Stimulated activated CD4-positive, alpha-beta T cell treated with anti-CD3 and anti-CD28 coated beads, TNF-alpha, amount 100 ng/mL, for 24 hours (primary cell): ENCODE results near the gene PLEKHB1.

ENCODE experiments used
- DNase-seq, 3 experiments: peaks; one replicate each; pipeline ENCODE4 v3.0.0-alpha.2; 2020; ENCODE audit warnings: low read depth in 3 of 3

PLEKHB1 gene

DNA sequence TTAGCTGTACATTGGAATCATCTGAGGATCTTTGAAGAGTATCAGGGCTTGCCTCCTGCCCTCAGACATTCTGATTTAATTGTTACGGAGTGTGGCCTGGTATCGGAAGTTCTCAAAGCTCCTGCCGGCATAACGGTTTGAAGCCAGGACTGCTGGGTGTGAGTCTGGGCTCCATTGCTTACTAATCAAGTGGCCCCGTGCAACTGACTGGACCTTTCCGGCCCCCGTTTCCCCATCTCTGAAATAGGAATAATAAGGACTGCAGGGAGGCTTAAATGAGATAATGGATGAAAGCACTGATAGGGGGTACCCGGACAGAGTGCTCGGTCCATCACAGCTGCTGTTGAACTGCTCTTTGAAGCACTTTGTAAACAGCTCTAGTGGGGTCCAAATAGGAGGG, 1.7 kb downstream of the PLEKHB1 start:
- no peak for DNase-seq

DNA sequence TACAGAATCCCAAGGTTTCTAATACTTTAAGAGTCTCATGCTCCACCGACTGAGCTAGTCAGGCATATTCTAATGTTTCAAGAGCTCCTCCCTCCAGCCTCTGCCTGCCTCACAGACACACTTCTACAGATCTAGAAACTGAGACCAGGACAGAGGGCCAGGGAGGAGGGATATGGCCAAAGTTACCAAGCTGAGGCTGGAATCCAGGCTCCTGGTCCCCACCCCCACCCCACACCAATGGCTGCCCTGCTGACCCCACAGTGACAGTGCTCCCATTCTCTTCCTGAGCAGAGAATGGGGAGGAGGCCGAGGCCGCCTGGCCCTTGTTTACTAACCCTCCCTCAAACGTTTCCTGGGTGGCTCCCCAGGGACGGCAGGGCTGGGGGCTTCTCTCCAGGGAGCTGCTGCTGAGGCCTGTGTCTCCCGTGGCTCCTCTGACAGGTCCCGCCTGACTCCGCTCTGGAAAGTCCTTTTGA, 2.2 kb downstream of the PLEKHB1 start:
- no peak for DNase-seq

DNA sequence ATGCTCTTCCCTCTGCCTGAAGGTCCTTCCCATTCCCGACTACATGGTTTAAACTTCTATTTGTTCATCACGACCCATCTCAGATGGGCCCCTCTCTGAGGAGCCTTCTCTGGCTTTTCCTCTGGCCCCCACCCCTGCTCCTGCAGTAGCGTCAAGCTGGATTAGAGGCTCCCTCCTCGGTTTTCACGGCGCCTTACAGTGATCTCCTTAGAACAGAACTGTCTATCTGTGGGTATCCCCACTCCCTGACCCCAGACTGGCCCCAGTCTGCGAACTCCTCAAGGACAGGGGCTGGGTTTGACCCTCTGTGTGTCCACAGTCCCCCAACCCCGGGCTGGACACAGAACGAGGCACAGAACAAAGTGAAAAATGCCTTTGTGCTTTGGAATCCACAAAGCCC, 2.8 kb downstream of the PLEKHB1 start:
- DNase-seq = no peak

DNA sequence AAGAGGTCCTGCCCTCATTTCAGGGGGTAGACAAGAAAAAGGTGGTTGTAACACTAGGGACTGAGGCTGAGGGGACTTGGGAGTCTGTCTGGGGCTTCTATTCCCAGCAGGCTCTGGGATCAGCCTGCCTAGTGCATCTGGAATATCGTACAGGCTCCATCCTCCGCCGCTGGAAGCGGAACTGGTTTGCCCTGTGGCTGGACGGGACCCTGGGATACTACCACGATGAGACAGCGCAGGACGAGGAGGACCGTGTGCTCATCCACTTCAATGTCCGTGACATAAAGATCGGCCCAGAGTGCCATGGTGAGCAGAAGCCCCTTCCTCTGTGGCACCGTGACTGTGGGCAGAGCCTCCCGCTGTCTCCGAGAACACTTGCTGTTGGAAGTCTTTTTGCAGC, 4.0 kb downstream of the PLEKHB1 start:
- DNase-seq = no peak

DNA sequence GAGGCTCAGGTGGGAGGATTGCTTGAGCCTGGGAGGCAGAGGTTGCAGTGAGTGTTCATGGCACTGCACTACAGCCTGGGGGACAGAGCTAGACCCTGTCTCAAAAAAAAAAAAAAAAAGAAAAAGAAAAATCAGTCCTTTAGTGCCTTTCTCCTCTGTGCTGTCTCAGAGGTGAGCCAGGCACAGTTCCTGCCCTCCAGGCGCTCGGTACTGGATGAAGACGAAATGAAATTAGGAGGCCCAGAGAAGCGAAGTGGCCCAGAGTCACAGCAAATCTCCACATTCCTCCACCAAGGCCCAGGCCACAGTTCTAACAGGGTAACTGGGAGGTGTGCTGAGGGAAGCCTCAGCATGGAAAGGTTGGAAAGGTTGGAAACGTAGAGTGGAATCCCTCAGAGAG, 4.9 kb downstream of the PLEKHB1 start:
- DNase-seq = no peak

DNA sequence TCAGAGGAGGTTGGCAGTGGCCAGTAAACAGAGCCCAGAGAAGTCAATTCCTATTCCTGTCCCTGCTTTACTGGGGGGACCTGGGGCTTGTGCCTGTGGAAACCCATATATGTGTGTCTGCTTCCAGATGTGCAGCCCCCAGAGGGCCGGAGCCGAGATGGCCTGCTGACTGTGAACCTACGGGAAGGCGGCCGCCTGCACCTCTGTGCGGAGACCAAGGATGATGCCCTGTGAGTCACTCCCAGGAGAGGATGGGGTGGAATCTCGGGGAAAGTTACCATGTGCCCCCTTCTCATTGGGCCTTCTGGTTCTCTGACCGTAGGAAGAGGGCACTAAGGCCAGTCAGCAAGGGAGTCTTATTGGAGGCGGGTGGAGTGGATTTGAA, 5.3 kb downstream of the PLEKHB1 start:
- no peak for DNase-seq

DNA sequence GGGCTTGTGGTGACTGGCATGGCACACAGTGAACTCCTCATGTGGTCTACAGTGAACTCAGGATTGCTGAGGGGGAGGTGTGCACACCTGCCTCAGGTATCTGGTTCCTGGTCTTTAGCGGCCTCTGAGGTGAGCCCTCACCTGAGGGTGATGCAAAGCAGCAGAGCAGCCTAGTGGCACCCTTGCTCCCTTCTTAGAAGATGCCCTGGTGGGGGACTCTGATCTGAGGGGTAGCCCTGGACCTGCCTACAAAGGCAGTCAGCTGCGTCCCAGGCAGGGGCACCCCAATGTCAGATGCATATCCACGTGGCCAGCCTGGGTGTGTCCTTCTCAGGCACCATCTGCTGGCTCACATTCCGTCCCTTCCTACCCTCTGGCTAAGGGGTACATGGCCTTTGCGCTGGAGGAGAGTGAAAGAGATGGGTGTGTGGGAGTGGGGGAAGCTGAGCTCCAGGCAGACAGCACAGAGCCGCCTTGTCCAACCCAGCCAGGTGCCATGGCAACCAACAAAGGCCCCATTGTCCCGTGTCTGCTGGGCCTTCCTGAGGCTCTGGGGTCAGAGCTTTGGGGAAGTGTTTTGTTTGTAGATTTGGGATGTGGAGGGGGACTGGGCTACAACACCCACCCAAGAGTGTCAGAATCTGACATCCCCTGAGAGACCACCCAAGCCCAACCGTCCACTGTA, 5.8 kb downstream of the PLEKHB1 start:
- DNase-seq = no peak

DNA sequence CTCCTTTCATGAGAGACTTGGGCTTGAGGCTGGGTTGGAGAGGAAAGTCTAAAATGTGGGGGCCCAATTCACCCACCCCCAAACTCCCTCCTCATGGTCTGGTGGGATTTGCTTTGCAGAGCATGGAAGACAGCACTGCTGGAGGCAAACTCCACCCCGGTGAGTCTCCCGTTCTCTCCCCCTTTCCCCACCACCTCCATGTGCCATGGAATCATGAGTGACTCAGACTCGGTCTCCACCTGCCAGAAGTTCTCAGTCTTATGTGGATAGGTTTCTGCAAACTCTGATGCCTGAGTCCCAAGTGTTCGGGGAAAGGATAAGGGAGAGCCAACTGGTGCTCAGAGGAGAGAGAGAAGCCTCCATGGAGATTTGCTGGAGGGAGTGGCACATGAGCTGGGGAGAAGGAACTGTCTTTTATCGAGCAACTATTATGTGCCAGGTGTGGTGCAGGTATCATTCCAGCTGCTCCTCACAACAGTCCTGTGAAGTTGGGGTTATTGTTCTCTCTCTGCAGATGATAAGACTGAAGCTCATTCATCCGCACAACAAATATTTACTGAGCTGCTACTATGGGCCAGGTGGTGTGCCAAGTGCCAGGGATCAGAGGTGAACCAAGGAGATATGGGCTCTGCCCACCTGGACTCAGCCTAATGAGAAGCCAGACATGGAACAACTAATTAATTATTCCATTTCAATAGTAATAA, 6.6 kb downstream of the PLEKHB1 start:
- no peak for DNase-seq

DNA sequence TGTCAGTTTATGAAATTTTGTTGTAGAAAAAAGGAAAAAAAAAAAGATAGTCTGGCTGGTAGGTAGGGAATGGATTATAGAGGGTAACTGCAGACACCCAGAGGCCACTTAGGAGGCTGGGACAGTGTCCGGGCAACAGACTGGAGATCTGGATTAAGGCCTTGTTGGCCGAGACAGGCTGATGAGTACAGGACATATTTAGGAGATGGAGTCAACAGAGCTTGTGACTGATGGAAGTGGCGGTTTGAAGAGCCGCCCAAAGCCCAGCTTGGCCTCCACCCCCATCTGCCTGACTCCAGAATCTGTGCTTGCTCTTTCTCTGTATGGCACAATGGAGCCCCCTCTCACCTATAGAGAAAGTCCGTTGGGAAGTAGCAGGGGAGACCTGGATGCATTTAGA, 7.6 kb downstream of the PLEKHB1 start:
- DNase-seq = no peak

DNA sequence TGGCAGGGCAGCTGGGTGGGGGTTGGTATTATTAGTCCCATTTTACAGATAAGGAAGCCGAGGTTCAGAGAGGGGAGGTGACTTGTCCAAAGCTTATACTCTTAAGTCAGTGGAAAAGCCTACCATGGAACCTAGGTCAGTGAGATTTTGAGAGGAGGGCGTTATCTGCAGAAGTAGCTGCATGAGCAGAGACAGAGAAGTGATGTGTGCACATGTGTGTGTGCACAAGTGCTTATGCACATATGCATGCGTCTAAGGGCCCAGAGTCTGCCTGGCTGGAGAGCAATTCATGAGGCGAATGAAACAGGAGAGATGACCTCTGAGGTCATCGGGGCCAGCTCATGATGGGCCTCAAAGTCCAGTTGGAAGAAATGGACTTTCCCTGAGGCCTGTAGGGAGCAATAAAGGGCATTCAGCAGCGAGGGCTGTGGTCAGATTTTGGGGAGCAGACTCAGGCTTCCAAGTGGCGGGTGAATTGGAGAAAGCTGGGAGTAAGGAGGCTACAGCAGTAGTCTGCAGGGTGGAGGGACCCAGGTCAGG, 8.2 kb downstream of the PLEKHB1 start:
- no peak for DNase-seq

DNA sequence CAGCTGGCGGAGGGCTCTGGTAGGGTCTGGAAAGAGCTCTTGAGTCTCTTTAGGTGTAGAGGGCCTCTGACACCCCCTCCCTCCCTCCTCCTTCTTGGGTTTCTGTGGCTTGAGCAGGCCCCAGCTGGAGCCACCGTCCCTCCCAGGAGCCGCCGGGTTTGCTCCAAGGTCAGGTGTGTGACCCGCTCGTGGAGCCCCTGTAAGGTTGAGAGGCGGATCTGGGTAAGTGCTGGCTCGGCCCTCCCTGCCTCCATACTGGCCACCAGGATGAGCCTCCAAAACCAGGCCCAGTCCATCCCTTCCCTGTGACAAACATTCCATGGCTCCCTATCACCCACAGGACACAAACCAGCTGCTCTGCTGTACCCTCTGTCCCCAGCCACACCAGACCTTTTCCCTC, 9.3 kb downstream of the PLEKHB1 start:
- no peak for DNase-seq

DNA sequence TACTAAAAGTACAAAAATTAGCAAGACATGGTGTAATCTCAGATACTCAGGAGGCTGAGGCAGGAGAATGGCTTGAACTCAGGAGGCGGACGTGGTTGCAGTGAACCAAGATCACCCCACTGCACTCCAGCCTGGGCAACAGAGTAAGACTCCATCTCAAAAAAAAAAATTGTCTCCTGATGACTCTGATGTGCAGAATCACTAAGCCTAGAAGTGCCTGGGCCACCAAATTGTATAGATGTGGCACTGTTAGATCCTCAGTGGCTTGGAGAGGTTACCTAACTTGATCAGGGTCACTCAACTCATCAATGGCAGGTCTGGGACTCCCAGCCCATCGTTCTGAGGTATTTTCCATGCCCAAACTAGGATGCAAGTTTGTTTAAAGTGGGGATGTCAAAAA, 10.6 kb downstream of the PLEKHB1 start:
- no peak for DNase-seq

DNA sequence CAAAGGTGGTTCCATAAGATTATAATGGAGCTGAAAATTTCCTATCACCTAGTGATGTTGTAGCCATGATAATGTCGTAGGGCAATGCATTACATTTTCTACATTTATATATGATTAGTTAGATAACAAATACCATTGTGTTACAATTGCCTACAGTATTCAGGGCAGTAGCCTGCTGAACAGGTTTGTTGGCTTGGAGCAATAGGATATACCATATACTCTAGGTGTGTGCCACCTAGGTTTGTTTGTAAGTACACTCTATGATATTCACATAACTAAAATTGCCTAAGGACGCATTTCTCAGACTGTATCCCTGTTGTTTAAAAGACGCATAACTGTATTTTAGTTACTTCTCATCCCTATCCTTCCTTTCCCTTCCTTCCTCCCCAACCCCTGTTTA, 13.6 kb downstream of the PLEKHB1 start:
- no peak for DNase-seq

DNA sequence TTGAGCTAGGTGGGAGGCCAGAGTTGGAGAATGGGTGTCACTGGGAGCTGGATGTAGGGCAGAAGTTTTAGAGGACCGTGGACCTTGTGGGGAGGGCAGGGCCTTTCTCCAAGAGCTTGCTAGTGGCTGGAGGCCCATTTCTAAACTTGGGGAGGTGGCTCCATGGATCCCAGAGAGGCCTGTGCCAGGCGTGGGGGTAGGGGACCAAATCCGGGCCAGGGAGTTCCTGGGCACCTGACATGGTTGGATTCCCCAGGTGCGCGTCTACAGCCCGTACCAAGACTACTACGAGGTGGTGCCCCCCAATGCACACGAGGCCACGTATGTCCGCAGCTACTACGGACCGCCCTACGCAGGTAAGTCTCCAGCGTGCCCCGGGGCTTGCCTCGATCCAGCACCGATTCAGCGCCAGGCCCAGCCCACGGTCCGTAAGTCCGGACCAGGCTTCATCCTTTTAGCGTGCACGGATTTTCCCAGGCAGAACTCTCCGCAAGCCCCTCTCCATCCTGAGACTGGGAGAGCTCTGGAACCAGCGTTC, 14.2 kb downstream of the PLEKHB1 start:
- DNase-seq = no peak

DNA sequence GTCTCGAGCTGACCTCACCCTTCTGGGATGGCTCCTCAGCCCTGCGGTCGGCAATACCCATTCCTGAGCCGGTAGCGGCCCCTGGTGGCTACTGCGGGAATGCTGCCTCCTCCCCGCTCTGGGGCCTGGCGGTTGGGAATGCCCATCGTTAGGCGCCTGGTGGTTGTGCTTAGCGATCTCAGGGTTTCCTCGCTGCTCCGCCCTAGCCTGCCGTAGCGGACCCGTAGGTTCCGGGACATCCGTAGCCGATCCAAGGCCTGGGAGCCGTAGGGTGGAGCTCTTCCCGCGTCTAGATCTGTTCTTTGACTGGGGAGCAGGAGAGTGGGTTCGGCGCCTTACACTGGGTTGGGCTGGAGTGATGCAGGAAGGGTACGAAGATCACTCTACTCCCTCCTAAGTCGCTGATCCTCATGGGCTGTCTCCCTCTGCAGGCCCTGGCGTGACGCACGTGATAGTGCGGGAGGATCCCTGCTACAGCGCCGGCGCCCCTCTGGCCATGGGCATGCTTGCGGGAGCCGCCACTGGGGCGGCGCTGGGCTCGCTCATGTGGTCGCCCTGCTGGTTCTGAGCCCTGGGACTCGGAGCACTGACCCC, 14.8 kb downstream of the PLEKHB1 start:
- peak; percentile 78 to 89 (median 81) for DNase-seq

DNA sequence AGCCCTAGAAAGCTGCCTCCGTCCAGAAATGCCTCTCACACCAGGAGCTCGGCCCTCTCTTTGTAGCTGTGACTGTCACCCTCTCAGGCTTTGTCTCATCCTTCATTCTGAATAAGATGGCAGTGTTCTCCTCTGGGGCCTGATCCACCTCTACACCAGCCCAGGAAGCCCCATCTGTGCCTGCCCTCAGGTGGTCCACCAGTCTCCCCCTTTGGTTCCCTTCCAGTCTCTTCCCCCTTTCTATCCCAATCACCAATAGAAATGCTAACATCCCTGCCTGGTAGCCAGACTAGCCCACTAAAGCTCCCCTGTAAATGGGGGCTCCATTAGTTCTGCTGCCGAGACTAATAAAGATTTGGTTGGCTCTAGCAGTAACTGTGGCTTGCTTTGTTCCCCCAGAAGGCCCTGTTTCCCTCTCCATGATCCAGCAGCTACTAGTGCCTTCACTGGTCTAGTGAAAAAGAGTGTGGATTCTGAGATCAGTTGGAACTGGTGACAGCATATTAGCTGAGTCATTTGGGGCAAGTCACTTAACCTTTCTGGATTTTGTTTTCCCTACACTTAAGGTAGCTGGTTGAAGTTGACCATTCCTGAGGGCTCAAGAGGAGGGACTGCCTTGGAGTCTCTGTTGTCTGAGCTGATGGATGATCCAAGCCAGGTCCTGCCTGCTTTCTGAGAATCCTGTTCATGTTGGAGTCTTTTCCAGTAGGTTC, 16.2 kb downstream of the PLEKHB1 start:
- DNase-seq = no peak

DNA sequence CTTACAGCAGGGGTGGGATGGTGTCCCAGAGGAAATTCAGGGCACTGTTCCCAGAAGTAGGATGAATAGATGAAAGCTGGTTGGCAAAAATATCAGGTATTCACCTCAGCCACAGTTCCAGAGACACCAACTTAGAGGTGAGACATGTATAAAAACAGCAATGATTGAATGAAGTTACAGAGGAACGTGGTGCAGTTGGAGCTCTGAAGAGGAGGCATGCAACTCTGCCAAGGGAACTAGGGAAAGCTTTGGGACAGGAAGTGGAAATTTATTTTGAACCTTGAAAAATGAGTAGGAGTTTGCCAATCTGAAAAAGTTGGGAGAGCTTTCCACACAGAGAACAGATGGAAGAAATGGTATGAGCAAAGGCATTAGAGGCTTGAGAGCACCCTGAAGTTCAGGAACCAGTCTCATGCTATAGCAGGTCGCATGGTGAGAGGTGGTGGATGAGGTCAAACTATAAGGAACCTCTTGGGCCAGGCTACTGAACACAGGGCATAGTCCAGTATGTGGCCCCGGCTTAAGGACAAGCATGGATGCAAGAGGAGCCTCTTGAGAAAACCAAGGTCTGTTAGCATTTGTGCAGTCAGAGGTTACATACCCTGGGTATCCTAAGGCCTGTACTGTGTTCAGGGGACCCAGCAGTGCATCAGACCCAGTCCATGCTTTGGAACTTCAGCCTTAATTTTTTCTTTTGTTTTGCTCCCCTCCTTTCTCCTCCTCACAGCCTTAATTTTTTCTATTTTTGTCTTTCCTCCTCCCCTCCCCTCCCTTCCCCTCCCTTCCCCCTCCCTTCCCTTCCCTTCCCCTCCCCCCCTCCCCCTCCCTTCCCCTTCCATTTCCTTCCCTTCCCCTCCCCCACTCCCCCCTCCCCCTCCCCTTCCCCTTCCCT, 17.5 kb downstream of the PLEKHB1 start:
- DNase-seq = no peak

DNA sequence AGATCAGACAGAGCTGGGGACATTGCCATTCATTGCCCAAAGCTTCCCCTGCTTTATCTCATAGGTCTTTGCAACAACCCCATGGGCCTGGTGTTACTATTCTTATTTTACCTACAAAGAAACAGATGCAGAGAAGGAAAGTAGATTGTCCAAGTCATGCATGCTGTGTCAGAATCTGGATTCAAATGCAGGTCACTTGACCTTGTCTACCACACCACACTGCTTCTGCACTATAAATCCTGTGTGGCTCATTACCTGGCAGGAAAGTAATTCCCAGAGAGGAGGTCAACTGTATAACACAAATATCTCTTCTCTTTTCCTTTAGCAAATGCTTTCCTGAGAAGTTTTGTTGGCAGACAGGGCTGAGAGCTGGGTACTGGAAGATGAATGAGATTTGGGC, 18.5 kb downstream of the PLEKHB1 start:
- DNase-seq = no peak

DNA sequence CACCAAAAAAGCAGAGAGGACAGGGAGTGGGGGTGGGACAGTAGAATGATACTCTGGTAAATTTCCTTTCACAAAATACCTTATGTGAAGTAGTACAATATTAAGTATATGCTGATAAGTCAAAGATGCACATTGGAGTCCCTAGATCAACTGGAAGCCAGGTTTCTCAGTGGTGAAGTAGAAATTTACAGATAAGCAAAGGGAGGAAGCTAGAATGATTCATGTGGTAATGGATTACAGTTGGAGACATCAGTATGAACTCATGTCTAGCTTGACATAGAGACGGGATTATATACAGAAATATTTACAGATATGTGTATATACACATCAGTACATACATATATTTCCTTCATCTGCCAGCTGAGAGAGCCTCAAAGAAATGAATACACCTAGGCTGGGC, 21.5 kb downstream of the PLEKHB1 start:
- DNase-seq = no peak

DNA sequence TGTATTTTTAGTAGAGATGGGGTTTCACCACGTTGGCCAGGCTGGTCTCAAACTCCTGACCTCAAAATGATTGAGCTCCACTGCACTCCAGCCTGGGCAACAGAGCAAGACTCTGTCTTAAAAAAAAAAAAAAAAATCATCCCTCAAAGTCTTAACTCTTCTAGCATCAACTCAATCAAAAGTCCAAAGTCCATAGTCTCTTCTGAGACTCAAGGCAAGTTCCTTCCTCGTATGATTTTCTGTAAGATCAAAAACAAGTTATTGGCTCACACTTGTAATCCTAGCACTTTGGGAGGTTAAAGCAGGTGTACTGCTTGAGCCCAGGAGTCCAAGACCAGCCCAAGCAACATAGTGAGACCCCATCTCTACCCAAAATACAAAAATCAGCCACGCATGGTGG, 24.4 kb downstream of the PLEKHB1 start:
- DNase-seq = no peak

DNA sequence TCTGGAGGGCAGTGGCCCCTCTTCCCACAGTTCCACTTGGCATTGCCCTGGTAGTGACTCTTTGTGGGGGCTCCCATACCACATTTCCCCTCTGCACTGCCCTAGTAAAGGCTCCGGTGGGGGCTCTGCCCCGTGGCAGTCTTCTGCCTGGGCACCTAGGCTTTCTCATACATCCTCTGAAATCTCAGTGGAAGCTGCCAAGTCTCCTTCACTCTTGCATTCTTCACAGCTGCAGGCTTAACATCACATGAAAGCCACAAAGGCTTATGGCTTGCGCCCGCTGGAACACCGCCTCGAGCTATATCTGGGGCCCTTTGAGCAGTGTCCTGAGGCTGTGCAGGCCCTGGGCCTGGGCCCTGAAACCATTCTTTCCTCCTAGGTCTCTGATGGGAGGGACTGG, 25.3 kb downstream of the PLEKHB1 start:
- no peak for DNase-seq
